NCI-H460 (cell line): Measurements from ENCODE around the gene BST1. TPM values are rescaled to one million over a fixed set of nuclear protein-coding genes. Genes with fewer than 3 reads are reported as not detected.

Experiments
- DNase-seq: peaks from one replicate; pipeline ENCODE4 v3.0.0-alpha.2; 2016; ENCODE audit warnings: low read depth; ENCODE audit errors: extremely low read depth
- total RNA-seq: library from RNA; depleted of rRNA; stranded (reverse); fragments of >200 nt; shearing (Covaris generic); gene quantifications from 2 replicates; pipeline ENCODE4 v1.2.3, GENCODE V29; 2014; rRNA removed

Gene BST1
- total RNA-seq, 1 experiment from 2014 or later, result 11.1 TPM

GRCh38 chr4:15776871-15777648 is 74.2 kb downstream of the BST1 start:
- no peak for DNase-seq

GRCh38 chr4:15777697-15778288 is 74.9 kb downstream of the BST1 start:
- DNase-seq, result no peak

- no peak for DNase-seq
These were observed 75.7 kb downstream of the BST1 start, which contains the start of gene CD38 for GRCh38 chr4:15778289-15779241. Gene CD38, plus strand, starts transcription at chr4:15778328. Its CDS starts 87 bp downstream, at chr4:15778415.

- DNase-seq, result peak; percentile 40
These were observed 76.4 kb downstream of the BST1 start for GRCh38 chr4:15779306-15779705.

GRCh38 chr4:15779809-15780208 is 76.9 kb downstream of the BST1 start:
- no peak for DNase-seq

GRCh38 chr4:15781427-15782095 is 78.7 kb downstream of the BST1 start:
- no peak for DNase-seq

Other genes starting within 250 kb of the BST1 start
- gene CC2D2A, start 233.2 kb upstream of the BST1 start, total RNA-seq, result 12.2 and 14.2 TPM in 2 replicates
- 40.7 and 41.6 TPM in 2 replicates for gene FBXL5, start 47.7 kb upstream of the BST1 start, total RNA-seq
- 50.1 and 57.2 TPM in 2 replicates for gene FAM200B, start 21.2 kb upstream of the BST1 start, total RNA-seq
- gene CD38, start 75.3 kb downstream of the BST1 start, total RNA-seq, result 0.02 TPM in 1 of 2 replicates, not detected in the other
- not detected in 2 replicates for gene FGFBP1, start 235.7 kb downstream of the BST1 start, total RNA-seq